Activated T-cell treated with anti-CD3 and anti-CD28 coated beads for 4 hours (primary cell): Measurements from ENCODE around the gene CHCHD1.
"Not testable (repeated sequence)": the region's sequence is repeated elsewhere in the genome, so short reads cannot be mapped to it uniquely, and the experiment has no call there.

Experiments used
- DNase-seq: peaks from one replicate; pipeline ENCODE4 v3.0.0-alpha.2; 2020

The CHCHD1 gene

DNA sequence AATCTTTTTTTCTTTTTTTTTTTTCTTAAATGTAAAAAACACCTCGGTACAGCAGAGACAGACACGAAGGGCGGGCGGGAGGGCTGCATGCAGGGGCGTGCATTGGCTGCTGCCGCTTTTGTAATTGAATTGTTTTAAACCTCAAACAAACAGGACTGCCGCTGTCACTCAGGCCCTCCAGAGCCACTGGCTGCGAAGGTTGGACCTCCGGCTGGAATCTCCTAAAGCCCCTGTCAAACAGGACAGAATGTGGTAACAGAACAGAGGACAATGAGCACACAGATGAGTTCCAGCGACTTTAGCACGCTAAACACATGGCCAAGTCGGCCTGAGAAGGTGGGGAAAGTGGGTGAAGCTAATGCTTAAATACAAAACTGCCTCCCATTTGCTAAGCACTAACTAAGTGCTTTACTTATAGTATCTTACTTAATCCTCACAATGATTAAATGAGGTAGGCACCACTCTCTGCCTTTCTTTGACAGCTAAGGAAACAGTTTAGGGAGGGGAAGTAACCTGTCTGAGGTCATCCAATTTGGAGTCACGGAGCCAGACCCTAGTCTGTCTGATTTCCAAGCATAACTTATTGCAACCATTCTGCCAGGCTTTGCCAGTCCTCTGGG lies 32.5 kb downstream of the CHCHD1 start:
- no peak for DNase-seq

DNA sequence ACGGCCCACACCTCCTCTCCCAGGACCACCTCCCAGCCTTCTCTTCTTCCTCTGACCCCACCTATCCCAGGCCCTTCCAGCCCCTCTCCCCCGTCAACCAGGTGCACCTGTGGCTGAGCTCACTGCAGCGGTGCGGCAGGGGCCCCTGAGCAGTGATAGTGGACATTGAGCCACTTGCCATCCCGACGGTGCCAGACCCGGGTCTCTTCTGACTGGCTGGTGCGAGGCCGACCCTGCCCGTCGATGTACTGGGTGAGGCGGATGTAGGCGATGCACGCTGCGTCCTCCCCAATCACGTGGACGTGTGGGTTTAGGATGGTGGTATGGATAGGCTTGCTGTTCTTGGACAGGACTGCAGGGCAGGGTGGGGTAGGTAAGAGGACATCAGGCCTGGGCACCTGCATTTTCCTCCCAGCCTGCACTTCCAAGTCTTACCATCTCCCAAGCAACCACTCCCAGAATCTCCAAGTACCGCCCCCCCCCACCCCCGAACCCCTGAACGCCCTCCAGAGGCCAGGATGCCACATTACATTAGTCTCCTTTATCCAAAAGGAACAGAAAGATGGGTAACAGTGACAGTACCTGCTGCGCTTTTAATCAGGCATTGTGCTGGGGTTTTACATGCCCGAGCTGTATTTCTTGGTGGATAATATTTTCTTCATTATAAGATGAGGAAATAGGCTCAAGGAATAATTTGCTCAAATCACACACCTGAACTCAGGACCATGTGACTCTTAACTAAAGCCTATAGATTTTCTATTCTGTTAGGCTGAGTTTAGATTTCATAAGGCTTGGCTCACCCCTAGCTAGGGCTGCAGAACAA lies 33.3 kb downstream of the CHCHD1 start:
- DNase-seq: no peak

DNA sequence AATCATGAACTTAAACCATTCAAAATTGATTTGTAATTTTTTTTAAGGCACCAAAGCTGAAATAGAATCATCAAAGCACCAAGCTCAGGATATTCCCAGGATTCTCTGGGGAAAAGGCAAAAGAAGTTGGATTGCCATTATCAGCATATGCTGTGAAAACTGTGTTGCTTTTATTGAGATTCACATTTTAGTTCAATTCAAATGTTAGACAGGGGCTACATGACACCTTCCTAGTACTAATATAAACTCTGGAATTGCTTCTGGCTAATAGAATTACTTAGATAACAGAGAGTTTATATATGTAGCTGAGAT lies 33.8 kb downstream of the CHCHD1 start:
- no peak for DNase-seq

DNA sequence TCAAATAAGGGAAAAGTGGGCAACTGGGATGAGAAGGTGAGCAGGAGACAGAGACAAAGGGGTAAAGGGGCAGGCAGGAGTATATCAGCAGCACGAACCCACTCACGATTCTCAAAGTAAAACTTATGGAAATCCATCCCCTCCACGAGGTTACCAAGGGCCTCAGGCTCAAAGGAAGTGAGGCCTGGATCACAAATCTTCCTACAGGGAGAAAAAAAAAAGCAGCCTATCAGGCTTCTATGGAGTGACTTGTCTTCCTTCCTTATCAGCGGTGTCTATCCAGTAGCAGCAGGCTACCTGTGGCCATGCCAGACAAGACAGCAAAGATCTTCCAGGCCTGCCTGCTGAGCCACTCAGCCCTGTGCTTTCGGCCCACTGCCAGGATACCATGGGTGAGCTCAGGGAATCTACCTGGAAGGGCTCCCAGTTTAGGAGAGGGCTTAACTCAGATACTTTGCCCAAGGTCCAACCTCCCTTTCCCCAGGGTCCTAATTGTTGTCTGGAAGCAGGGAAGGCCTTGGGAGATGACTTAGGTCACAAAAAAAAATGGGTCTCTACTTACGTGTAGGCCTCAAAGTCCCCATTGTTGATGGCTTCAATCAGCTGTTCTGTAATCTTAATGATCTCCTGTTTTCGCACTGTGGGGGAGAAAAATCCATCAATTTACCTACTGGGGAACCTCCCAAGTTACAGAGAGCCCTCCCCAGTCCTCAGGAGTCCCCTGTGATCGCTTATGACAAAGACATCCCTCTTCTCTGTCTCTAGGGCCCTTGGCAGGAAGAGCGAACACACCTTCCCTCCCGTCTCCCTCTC lies 35.3 kb downstream of the CHCHD1 start:
- DNase-seq: no peak

GRCh38 chr10:73817826-73818225 lies 36.0 kb downstream of the CHCHD1 start:
- no peak for DNase-seq

DNA sequence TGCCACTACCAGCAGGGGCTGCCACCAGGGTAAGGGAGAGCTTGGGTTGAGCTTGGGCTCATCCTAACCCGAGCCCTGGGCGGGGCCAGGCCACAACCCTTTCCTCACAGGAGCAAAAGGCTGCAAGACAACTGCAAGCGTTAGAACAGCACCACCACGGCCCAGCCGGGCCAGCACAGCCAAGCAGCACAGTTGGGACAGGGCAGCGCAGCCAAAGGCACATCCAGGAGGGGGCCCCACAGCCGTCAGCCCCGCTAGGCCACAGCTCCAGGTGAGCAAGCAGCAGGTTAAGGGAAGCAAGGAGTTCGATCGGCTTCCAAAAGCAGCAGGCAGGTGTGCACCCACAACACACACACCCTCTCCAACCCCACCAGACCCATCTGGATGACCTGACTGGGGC lies 36.6 kb downstream of the CHCHD1 start:
- DNase-seq: no peak

DNA sequence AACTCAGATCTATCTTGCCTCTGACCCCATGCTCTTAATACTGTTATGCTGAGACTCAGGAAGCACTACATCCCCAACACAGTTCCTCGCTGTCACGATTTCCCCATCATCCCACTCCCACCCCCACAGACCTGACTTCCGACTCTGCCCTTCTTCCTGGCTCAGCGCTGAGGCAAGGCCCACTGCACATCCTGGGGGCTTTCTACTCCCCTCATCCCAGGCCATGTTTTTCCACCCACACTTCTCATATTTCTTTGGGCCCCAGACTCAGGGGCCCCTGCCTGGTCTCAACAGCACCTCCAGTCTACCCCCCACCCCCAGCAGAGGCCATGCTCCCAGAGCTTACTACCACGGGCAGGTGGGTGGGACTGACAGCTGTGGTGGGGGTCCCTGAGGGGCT lies 37.2 kb downstream of the CHCHD1 start:
- DNase-seq: no peak

GRCh38 chr10:73819513-73820093 lies 37.8 kb downstream of the CHCHD1 start:
- no peak for DNase-seq

DNA sequence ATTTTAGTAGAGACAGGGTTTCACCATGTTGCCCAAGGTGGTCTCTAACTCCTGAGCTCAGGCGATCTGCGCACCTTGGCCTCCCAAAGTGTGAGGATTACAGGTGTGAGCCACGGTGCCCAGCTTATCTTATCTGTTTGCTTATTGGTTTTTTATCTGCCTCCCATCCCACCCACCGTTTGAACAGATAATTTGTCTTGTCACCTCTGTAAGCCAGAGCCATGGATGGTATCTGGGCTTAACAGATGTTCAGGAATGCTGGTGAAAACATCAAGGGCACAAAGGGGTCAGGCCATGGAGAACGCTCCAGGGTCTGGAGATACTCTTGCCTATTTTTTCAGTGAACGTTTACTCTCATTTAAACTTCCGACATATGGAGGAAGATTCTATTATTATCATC lies 41.5 kb downstream of the CHCHD1 start:
- no peak for DNase-seq

DNA sequence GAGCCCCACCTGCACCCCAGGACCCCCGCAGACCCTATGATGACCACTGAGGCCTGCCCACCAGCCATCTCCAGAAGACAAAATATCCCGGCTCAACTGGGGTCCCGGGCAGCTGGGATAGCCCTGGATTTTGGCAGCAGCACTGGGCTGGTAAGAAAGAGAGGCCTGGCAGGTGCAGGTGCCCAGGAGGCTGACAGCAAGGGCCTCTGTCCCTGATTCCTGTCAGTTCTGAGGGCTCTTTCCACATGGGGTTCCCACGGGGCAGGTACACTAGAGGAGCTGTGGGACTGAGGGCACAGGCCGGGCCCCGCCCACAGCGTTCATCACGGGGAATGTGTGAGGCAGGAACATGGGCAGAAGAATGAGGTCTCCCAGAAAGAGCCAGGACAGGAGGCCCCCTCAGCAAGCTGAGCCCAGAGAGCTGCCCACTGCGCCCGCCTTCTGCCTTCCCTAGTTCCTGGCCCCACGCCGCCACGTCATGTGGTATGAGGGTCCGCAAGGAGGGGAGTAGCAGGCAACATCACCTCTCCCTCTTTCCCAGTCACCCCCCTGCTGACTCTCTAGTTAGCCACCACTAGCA lies 42.4 kb downstream of the CHCHD1 start:
- no peak for DNase-seq

GRCh38 chr10:73827346-73828089 lies 45.7 kb downstream of the CHCHD1 start:
- no peak for DNase-seq

DNA sequence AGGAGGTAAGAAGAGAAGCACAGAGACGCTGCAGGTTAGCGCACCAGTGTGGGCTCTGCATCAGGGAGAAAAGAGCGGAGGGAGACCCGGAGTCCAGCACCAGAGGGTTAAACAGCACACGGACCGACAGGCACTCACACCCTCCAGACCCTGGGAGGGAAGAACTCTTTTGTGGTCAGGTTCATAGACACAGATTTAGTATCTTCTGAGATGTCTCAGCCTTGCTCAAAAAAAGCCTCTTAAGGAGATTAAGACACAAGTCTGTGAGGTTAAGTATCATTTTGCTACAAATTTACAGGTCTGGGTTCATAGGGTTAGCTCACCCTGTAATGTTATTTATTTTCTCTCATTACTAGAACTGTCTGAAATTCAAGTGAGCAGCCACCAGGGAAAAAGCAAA lies 46.3 kb downstream of the CHCHD1 start:
- DNase-seq: no peak

DNA sequence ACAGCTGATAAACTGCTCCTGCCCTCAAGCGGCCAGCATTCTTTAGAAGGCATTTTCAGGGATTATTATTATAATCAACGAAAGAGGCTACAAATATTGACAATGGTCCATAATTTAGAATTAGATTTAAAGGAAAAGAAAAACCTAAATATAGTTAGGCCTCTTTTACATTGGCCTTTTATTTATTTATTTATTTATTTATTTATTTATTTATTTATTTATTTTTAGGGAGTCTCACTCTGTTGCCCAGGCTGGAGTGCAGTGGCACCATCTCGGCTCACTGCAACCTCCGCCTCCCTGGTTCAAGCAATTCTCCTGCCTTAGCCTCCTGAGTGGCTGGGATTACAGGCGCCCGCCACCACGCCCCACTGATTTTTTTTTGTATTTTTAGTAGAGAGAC lies 47.2 kb downstream of the CHCHD1 start:
- not testable (repeated sequence) for DNase-seq
